Left lobe of liver (tissue), 2 donors: ENCODE measurements around the gene CYTH4. TPM values are rescaled to one million over a fixed set of nuclear protein-coding genes. Genes with fewer than 3 reads are reported as not detected.

ENCODE experiments used
- ATAC-seq: fragments of 200-7000 bp; cut with Tn5 transposase; one replicate; pipeline ENCODE4 v1.9.1; 2020; ENCODE audit warnings: mild to moderate bottlenecking, moderate library complexity
- DNase-seq: peaks from one replicate; pipeline ENCODE4 v3.0.0-alpha.2; 2020; ENCODE audit warnings: low spot score
- total RNA-seq: library from RNA; stranded (reverse); gene quantifications from one replicate; pipeline ENCODE4 v1.2.1, GENCODE V29; 2021
- donor health status: DM: no; HTN: no; CAD: no; lungs with moderate emphysema.
- donor health status: DM: no; HTN: yes; CAD: no.

The CYTH4 gene
- total RNA-seq, 1 donor from 2014 or later: 5.2 TPM

DNA sequence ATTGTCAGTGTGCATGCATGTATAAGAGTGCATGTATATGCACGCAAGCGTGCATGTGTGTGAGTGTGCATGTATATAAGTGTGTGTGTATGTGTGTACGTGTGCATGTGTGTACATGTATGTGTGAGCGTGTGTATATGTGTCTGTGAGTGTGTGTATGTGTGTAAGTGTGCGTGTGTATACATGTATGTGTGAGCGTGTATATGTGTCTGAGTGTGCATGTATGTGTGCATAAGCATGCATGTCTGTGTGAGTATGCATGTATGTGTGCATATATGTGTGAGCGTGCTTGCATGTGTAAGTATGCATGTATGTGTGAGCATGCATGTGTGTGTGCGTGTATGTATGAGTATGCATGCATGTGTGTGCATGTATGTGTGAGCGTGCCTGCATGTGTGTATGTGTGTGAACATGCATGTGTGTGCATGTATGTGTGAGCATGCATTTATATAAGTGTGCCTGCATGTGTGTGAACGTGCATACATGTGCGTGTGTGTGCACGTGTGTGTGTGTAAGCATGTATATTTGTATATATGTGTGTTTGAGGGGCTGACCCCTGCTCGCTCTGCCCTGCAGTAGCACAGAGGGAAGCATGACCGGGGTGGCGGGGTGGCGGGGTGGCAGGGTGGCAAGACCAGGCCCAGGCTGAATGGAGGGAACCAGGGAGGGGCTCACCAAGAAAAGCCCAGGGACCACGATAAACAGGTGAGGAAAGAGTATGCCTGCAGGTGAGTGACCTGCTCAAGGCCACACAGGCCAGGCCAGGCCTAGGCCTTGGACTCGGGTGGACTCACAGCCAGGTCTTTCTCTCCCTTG lies 26.3 kb downstream of the CYTH4 start:
- no peak for ATAC-seq
- no peak for DNase-seq

GRCh38 chr22:37309211-37310074 lies 27.1 kb downstream of the CYTH4 start:
- DNase-seq (no peak), ATAC-seq (no peak)

DNA sequence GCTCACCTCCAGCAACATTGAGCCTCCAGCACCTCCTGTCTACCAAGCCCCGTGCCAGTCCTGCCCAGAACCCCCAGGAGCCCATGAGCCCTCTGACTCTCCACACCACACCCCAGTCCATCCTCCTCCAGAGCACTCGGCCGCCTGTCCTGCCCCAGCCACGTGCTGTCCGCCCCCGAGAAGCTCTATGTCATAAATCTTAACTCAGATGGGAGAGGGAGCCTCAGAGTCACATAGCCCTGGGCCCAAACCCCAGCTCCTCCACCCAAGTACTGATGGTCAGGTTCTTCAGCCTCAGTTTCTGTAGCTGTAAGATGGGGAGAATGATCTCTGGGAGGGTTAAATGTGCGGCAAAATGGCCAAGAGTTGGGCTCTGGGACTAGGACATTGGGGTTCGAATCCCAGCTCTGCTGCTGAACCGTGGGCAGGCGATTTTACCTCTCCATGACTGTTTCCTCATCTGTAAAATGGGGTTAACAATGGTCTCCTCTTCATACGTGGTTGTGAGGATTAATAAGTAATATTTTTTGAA lies 27.8 kb downstream of the CYTH4 start:
- no peak for DNase-seq
- ATAC-seq: no peak

DNA sequence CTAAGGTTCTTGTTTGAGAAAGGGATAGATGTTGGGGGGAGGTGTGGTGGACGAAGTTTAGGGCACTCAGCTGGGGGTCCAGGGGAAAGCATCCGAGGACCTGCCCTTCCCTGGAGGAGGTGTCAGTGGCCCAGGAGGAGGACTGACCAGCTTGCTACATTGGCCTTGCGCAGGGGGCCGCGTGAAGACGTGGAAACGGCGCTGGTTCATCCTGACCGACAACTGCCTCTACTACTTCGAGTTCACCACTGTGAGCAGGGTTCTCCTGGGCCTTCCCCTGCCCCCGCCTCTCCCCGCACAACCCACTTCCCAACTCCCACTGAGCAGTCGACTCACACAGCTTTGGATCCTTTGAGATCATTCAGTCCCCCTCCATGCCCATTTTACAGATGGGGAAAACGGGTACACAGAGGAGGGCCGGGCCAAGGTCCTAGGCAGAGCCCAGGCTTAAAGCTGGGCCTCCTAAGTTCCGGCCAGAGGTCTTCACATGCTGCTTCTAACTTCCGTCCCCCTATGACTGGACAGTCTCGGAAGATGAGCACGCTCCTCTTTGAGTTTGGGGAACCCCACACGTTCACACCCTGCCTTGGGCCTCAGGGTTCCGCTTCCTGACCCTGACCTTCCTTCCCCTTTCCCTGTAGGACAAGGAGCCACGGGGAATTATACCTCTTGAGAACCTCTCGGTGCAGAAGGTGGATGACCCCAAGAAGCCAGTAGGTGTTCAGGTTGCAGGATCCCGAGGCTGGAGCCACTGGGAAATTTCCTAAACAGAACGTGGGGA lies 28.7 kb downstream of the CYTH4 start:
- DNase-seq (no peak), ATAC-seq (peak; percentile 9)

GRCh38 chr22:37311761-37312312 lies 29.5 kb downstream of the CYTH4 start:
- DNase-seq: no peak
- ATAC-seq: no peak

- ATAC-seq: no peak
Observed at GRCh38 chr22:37312549-37313183, 30.4 kb downstream of the CYTH4 start.

DNA sequence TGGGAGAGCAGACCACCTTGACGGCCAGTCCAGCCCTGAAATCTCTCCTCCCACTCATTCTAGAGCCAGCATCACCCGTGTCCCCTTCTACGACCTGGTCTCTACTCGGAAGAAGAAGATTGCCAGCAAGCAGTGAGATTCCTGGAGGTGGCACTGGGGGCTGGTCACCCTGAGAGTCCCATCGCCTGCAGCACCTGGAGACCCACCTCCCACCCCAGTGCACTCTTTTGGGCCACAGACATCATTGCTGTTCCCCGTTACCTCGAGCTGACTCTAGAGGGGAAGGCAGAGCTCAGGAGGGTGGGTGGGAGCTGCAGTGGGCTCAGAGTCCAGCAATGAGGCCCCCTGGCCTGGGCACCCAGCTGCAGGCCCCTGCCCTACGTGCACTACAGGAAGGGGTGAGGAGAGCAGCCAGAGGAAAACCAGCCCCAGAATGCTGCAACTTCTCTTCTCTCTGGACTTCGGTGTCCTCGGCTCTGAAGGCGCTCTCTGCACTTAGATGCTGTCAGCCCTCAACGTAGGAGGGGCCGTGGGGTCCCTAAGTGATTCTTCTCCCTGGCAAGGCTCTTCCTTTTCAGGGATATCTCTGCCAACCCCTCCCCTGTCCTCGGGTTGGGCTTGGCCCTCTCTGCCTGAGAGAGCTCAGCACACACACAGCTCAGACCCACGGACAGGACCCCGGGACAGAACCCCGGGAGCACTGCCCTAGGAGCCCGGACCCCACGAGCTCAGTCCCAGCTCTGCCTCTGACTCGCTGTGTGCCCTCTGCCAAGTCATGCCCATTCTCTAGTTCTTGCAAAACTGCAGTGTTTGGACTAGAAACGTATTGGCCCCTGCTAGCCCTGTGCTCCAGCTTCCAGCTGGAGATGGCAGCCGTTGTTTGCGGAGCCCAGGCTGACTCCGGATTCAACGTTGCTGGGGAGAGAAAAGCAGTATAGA lies 31.3 kb downstream of the CYTH4 start:
- no peak for DNase-seq
- ATAC-seq: peak; percentile 72

More at GRCh38 chr22:37312549-37313183, 30.4 kb downstream of the CYTH4 start:
- no peak for DNase-seq

DNA sequence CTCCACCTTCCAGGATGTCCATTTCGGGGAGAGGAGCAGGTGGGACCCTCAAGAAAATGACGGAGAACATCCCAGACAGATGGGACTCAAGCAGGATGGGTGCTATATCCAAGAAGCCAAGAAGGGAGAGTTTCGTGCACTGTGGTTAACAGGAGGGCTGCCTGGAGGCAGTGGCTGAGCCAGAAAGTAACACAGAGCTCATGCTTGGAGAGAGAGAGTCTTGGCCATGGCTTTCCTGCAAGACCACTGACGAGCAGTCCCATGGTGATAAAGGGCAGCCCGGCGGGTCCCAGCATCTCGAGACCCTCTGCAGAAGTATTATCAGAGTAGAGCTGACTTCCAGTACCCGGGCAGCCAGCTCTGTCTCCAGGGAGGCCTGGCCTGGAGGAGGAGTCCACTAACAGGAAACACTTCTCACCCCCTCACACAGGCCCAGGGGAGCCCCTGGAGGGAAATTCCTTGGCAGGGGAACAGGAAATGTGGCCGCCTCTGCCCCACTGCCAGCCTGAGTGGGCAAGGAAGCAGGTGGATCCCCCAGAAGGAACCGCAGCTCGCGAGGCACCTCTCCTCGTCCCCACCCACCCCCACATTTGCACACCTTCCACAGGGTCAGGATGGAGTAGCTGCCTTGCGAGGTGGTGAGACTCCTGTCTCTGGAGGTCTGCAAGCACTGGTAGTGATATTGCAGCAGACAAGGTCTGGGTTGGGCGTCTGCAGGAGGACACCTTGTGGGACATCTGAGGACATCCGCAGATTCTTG lies 32.2 kb downstream of the CYTH4 start:
- no peak for ATAC-seq

GRCh38 chr22:37316405-37316804 lies 34.1 kb downstream of the CYTH4 start:
- ATAC-seq (no peak), DNase-seq (no peak)

More for the DNA sequence above, 32.2 kb downstream of the CYTH4 start:
- DNase-seq: no peak

DNA sequence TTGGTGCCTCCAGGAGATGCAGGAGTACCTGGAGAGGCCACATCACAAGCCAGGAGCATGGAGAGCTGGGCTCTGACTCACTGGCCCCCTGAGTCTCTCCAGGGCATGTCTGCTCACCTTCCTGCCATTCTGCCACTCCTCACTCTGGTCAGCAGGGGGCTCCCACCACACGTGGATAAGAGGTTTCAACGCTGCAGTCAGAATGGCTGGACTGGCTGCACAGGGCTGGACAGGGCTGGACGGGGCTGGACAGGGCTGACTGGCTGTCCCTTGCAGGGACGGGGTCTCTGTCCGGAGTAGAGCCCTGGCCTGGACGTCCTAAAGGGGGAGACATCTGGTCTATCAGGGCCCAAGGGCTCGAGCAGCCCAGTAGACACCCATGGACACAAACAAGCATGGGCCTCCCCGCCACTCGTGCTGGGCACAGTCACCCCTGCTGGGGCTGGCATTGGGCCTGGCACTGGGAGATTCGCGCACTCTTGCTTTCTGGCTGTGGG lies 34.6 kb downstream of the CYTH4 start:
- peak; percentile 90 for ATAC-seq
- DNase-seq: peak; percentile 83

DNA sequence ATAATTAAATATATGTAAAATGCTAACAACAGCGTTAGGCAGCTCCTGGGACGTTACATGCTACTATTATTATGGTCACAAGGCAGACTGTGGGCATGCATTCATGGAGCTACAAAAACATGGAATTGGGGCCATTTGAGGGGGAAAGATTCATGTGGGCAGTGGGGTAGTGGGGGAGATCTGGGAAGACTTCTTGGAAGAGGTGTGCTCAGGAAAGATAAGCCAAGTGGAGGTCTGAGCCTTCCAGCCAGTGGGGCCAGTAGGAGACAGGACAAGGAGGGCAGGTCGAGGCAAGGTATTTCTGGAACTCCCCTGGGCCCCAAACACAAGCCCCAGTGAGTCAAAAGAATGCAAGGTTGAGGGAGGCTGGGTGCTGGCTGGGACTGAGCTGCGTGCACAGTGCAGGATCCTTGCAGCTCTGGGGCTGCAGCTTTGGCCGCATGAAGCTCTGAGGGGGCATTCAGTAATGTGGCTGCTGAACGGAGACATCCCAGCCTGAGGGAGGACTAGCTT lies 35.4 kb downstream of the CYTH4 start:
- DNase-seq (no peak), ATAC-seq (no peak)

DNA sequence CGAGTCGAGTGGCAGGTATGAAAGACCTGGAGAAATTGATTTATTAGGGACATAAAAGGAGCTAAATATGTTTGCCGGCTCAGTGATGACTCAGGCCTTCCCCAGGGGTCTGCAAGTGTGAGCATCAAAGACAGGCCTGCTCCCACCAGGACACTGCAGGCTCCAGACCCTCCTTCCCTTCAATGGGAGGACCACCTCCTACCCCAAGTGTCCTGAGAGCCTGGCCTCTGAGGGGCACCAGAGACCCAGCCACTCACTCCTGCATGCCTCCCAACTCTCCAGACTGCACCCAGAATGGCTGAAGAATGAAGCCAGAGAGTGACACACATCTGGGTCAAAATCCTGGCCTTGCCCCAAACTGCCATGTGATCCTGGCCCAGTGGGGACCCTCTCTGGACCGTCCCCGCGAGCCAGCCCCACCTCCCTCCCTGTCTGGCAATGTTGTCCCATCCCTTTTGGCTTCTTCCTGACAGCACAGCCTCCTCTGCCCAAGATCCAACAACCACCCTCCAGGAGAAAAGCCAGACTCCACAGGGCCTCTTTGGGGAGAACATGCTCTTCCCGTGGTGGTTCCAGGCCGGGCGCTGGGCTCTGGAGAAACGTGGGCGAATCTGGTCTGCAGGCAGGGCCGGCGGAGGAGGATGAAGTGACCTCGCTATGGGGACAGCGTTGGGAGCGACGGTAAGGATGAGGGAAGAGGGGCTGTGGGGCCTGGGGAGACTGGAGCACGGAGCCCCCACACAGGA lies 36.2 kb downstream of the CYTH4 start:
- ATAC-seq (no peak), DNase-seq (no peak)

- ATAC-seq: no peak
- DNase-seq: no peak
Observed at GRCh38 chr22:37319469-37319868, 37.2 kb downstream of the CYTH4 start.

GRCh38 chr22:37320726-37321677 lies 38.7 kb downstream of the CYTH4 start:
- ATAC-seq: peak; percentile 32
- DNase-seq: no peak

- peak; percentile 21 for ATAC-seq
- no peak for DNase-seq
Observed at GRCh38 chr22:37324340-37325038, 42.2 kb downstream of the CYTH4 start.
